HG03175 (cell line): ENCODE measurements around the gene RAD51B.

ENCODE experiments used
- ATAC-seq: cut with Tn5 transposase; IDR thresholded peaks from one replicate; pipeline ENCODE4 v1.9.1; 2021; ENCODE audit warnings: mild to moderate bottlenecking, moderate library complexity; ENCODE audit not compliant: unreplicated experiment

The RAD51B gene

GRCh38 chr14:68370057-68370360 is 550.4 kb downstream of the RAD51B start:
- ATAC-seq: no peak

- ATAC-seq: no peak
Observed at GRCh38 chr14:68372368-68372767, 552.8 kb downstream of the RAD51B start.

- ATAC-seq: no peak
Observed at GRCh38 chr14:68373124-68373646, 553.6 kb downstream of the RAD51B start.

GRCh38 chr14:68373847-68374444 is 554.4 kb downstream of the RAD51B start:
- no peak for ATAC-seq

GRCh38 chr14:68374682-68375081 is 555.1 kb downstream of the RAD51B start:
- ATAC-seq: no peak

- no peak for ATAC-seq
Observed at GRCh38 chr14:68375376-68375775, 555.8 kb downstream of the RAD51B start.

GRCh38 chr14:68376067-68376779 is 556.6 kb downstream of the RAD51B start:
- ATAC-seq: no peak

GRCh38 chr14:68377006-68377405 is 557.4 kb downstream of the RAD51B start:
- no peak for ATAC-seq

- no peak for ATAC-seq
Observed at GRCh38 chr14:68377459-68377858, 557.9 kb downstream of the RAD51B start.

- no peak for ATAC-seq
Observed at GRCh38 chr14:68379510-68380328, 560.1 kb downstream of the RAD51B start.

- peak; percentile 89 for ATAC-seq
Observed at GRCh38 chr14:68380329-68380741, 560.8 kb downstream of the RAD51B start.

- ATAC-seq: no peak
Observed at GRCh38 chr14:68384335-68384734, 564.8 kb downstream of the RAD51B start.

- ATAC-seq: no peak
Observed at GRCh38 chr14:68384881-68385280, 565.3 kb downstream of the RAD51B start.

GRCh38 chr14:68386446-68386845 is 566.9 kb downstream of the RAD51B start:
- no peak for ATAC-seq

GRCh38 chr14:68386950-68387779 is 567.6 kb downstream of the RAD51B start:
- ATAC-seq: no peak

- no peak for ATAC-seq
Observed at GRCh38 chr14:68389943-68390342, 570.4 kb downstream of the RAD51B start.

- ATAC-seq: no peak
Observed at GRCh38 chr14:68390741-68391140, 571.2 kb downstream of the RAD51B start.

GRCh38 chr14:68391311-68392014 is 571.9 kb downstream of the RAD51B start:
- ATAC-seq: no peak

GRCh38 chr14:68392393-68393141 is 573.0 kb downstream of the RAD51B start:
- no peak for ATAC-seq

GRCh38 chr14:68393259-68393658 is 573.7 kb downstream of the RAD51B start:
- ATAC-seq: no peak
